Measurements from ENCODE around the gene SASS6.

SASS6 gene

GRCh38 chr1:100038660-100039287 is 94.0 kb downstream of the SASS6 start:
- DNase-seq = peak; percentile 41

DNA sequence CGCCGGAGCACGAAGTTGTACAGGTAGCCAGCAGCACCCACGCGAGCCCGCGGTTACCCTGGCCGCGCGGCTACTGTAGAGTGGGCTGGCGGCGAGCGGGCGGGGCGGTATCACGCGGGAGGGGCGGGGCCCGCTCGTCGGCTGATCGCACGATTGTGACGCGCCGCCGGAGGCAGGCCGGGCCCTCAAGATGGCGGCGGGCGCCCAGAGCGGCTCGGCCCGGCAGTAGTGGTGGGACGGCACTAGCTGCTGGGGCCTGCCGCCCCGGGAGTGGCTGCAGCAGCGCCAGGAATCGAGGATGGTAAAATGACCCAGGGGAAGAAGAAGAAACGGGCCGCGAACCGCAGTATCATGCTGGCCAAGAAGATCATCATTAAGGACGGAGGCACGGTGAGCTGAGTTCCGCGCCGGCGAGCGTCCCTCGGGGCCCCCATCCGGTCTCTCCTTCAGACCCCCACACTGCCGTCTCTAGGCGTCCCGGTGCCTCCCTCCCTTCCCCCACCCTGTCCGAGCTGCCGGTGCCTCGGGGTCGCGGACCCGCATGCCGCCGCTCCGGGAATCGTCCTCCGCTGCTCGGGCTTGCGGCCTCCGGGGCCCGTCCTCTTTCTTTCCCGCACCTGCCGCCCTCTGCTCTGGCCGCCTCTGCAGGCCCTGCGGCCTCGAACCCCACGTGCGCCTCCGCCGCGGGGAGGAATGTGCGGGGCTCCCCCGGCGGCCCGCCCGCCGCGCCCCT is 94.6 kb downstream of the SASS6 start:
- DNase-seq = peak; percentile 77

- DNase-seq = no peak
Observed at GRCh38 chr1:100037656-100037926, 95.1 kb downstream of the SASS6 start.

- no peak for DNase-seq
Observed at GRCh38 chr1:100036718-100037655, 95.7 kb downstream of the SASS6 start.

- no peak for DNase-seq
Observed at GRCh38 chr1:100035214-100035613, 97.5 kb downstream of the SASS6 start.

- peak; percentile 52 for DNase-seq
Observed at GRCh38 chr1:100034470-100034869, 98.3 kb downstream of the SASS6 start.
